AG04450 (cell line): Measurements from ENCODE around the gene OXNAD1. TPM values are rescaled to one million over a fixed set of nuclear protein-coding genes. Genes with fewer than 3 reads are reported as not detected.

ENCODE experiments used
- CTCF ChIA-PET: fragments of 300-600, 350-600 bp; formaldehyde crosslinking; extraction: SDS; loops from one replicate; lab custom pipeline; 2022; ENCODE audit warnings: antibody characterized with exemption, inconsistent platforms; lab: Charles Lee
- POLR2A ChIA-PET: fragments of 350-600 bp; formaldehyde crosslinking; extraction: SDS; loops from one replicate; lab custom pipeline; 2021; ENCODE audit warnings: antibody characterized with exemption, inconsistent platforms; lab: Yijun Ruan, JAX
- DNase-seq: peaks from one replicate; pipeline ENCODE4 v3.0.0-alpha.2; 2011; ENCODE audit warnings: low read depth, low spot score
- H3K27ac ChIP-seq: one replicate; pipeline ENCODE4 v1.5.1; 2012; ENCODE audit warnings: low read depth, low read length, control low read depth
- H3K27me3 ChIP-seq: one replicate; pipeline ENCODE4 v1.6.0; 2012; ENCODE audit warnings: low read length; ENCODE audit not compliant: control insufficient read depth, insufficient read depth
- H3K4me3 ChIP-seq: 2 replicates; pipeline ENCODE4 v1.5.1; 2011; ENCODE audit warnings: mild to moderate bottlenecking, low read depth, low read length, control low read depth
- H3K9me3 ChIP-seq: 2 replicates; pipeline ENCODE4 v1.5.1; 2012; ENCODE audit warnings: low read length; ENCODE audit not compliant: control insufficient read depth, insufficient read depth
- polyA plus RNA-seq: library from polyadenylated mRNA; depleted of rRNA; stranded (reverse); fragments of >200 nt; gene quantifications from 2 replicates; pipeline ENCODE4 v1.2.3, GENCODE V29; 2011
- TF ChIP-seq, protein P1 (sequence below): IDR thresholded peaks from 2 replicates; pipeline ENCODE4 v1.5.1; 2011; ENCODE audit warnings: low read depth, low read length, control low read depth, inconsistent platforms

OXNAD1 gene
- polyA plus RNA-seq, 1 experiment, result 9.0 TPM

DNA sequence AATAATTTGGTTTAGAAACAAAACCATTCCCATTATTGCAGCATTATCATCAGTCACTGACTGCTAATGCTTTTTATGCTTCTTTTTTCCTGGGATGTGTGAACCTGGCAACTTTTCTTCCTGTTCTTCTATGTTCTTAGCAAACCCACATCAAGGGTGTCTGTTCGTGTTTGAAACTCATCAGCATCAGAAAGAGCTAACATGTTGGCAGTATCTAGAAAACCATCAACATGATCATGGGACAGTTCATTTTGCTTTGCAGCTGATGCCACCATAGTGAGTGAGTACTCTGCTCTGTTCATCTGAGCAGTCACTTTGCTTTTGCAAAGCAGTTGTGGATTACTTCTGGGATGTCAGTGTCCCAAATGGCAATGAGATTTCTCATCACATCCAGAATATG, 6.1 kb upstream of the OXNAD1 start:
- H3K27ac ChIP-seq, result no peak overlapping the region
- no peaks in the 10 kb centered on the region for H3K9me3 ChIP-seq
- TF ChIP-seq, protein P1, sequence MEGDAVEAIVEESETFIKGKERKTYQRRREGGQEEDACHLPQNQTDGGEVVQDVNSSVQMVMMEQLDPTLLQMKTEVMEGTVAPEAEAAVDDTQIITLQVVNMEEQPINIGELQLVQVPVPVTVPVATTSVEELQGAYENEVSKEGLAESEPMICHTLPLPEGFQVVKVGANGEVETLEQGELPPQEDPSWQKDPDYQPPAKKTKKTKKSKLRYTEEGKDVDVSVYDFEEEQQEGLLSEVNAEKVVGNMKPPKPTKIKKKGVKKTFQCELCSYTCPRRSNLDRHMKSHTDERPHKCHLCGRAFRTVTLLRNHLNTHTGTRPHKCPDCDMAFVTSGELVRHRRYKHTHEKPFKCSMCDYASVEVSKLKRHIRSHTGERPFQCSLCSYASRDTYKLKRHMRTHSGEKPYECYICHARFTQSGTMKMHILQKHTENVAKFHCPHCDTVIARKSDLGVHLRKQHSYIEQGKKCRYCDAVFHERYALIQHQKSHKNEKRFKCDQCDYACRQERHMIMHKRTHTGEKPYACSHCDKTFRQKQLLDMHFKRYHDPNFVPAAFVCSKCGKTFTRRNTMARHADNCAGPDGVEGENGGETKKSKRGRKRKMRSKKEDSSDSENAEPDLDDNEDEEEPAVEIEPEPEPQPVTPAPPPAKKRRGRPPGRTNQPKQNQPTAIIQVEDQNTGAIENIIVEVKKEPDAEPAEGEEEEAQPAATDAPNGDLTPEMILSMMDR, result no peak
- POLR2A ChIA-PET, result no interaction called here
- no peak overlapping the region for H3K4me3 ChIP-seq
- CTCF ChIA-PET, result interaction anchor here (0.8 to 1.5 kb wide), 3 partner anchors 9 to 210 kb away, joined by 3 to 6 read pairs (median 3); no protein-coding TSS in a partner anchor
- no peaks in the 10 kb centered on the region for H3K27me3 ChIP-seq
- DNase-seq, result no peak

- DNase-seq, result no peak
- no peaks in the 10 kb centered on the region for H3K27me3 ChIP-seq
- H3K9me3 ChIP-seq, result no peaks in the 10 kb centered on the region
- H3K27ac ChIP-seq, result no peak overlapping the region
- H3K4me3 ChIP-seq, result no peak overlapping the region
- TF ChIP-seq, protein P1, result no peak
- ChIA-PET POLR2A (no interaction called here), CTCF (interaction anchor here (1.5 kb wide), 1 partner anchor 12 kb away, joined by 6 read pairs; no protein-coding TSS in a partner anchor)
Observed at GRCh38 chr3:16260046-16260445, 5.0 kb upstream of the OXNAD1 start.

GRCh38 chr3:16262174-16262573, 2.8 kb upstream of the OXNAD1 start:
- Histone ChIP-seq H3K4me3 (no peak overlapping the region), H3K9me3 (no peaks in the 10 kb centered on the region), H3K27me3 (no peaks in the 10 kb centered on the region), H3K27ac (no peak overlapping the region)
- ChIA-PET POLR2A (no interaction called here), CTCF (no interaction called here)
- TF ChIP-seq, protein P1, result no peak
- no peak for DNase-seq

GRCh38 chr3:16264174-16264707, 771 bp upstream of the OXNAD1 start:
- DNase-seq, result no peak
- POLR2A ChIA-PET, result interaction anchor here (0.6 kb wide), 1 partner anchor 467 kb away, joined by 6 read pairs; no protein-coding TSS in a partner anchor
- CTCF ChIA-PET, result interaction anchor here (2.6 kb wide), 1 partner anchor 448 kb away, joined by 13 read pairs; no protein-coding TSS in a partner anchor

DNA sequence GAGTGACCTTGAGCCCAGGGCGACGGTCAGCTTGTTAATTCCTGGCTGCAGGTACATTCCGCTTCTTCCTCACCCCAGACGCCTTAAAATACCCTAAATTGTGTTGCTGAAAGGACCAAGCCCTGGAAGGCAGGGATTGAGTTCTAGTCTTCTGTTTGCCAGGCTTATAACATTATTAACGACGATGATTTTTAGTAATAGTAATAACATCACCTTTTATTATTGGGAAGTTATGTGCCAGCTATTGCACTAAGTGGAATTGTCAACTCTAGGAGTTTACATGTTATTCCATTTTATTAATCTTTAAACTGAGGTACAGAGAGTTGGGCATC, 409 bp downstream of the OXNAD1 start:
- no peaks in the 10 kb centered on the region for H3K9me3 ChIP-seq
- H3K27me3 ChIP-seq, result no peaks in the 10 kb centered on the region
- peak overlapping the region; percentile 92 for H3K4me3 ChIP-seq
- no peak for DNase-seq
- ChIA-PET POLR2A (no interaction called here), CTCF (interaction anchor here (0.6 to 5.7 kb wide), 4 partner anchors 286 to 1072 kb away, joined by 3 to 80 read pairs (median 11); no protein-coding TSS in a partner anchor)
- H3K27ac ChIP-seq, result peak overlapping the region; percentile 83
- TF ChIP-seq, protein P1, result no peak

More at GRCh38 chr3:16264174-16264707, 771 bp upstream of the OXNAD1 start:
- TF ChIP-seq, protein P1, result no peak
- Histone ChIP-seq H3K27me3 (no peaks in the 10 kb centered on the region), H3K4me3 (peak overlapping the region; percentile 92), H3K9me3 (no peaks in the 10 kb centered on the region), H3K27ac (peak overlapping the region; percentile 74)
